HL-60 (cell line): ENCODE measurements around the gene PAPPA.

ENCODE experiments used
- CTCF ChIP-seq: IDR thresholded peaks from one replicate; pipeline ENCODE4 v1.5.1; 2011; ENCODE audit warnings: low read length, control low read depth, inconsistent platforms; ENCODE audit not compliant: insufficient read depth
- GABPA ChIP-seq: IDR thresholded peaks from 2 replicates; pipeline ENCODE4 v1.6.1; 2012; ENCODE audit warnings: low read depth
- POLR2AphosphoS5 ChIP-seq: IDR thresholded peaks from 2 replicates; pipeline ENCODE4 v1.6.1; 2012; ENCODE audit warnings: low read depth

GRCh38 chr9:116251366-116251765 is 97.8 kb downstream of the PAPPA start:
- TF ChIP-seq POLR2AphosphoS5 (no peak), CTCF (no peak), GABPA (no peak)
